GM20431 (cell line): ENCODE data around the gene SLC2A4RG.

Source experiments
- in situ Hi-C: fragments of 300-500 bp; cut with MseI, MboI; formaldehyde crosslinking; loops from one replicate; pipeline ENCODE4 v1.15.0; 2020; ENCODE audit warnings: low sequenced_read_pairs; ENCODE audit not compliant: unreplicated experiment

Gene SLC2A4RG

DNA sequence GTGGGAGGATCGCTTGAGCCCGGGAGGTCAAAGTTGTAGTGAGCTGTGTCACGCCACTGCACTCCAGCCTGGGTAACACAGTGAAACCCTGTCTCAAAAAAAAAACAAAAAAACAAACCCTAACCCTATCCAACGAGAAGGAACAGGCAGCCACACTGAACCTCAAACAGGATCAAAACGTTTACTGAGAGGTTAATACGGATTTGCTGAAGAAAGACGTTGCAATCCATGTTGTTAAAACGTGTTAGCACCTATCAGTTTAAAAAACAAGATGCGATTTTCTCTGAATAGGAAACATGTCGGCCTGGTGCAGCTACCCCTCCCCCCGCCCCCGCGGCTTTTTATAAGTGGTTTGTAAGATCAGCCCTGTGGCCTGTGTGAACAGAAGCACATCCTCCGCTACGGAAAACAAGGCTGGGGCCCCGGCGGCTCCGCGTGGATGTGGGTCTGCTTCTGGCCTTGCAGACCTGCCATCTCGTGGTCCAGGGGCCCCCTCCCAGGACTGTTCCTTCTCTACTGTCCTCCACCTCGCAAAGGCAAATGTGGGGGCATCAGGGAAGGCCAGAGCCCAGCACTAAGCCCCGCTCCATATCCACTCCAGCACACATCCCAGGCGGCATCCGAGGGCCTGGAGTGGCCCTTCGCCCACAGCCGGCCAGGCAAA, 11.4 kb downstream of the SLC2A4RG start:
- in situ Hi-C loops: no loop called here

DNA sequence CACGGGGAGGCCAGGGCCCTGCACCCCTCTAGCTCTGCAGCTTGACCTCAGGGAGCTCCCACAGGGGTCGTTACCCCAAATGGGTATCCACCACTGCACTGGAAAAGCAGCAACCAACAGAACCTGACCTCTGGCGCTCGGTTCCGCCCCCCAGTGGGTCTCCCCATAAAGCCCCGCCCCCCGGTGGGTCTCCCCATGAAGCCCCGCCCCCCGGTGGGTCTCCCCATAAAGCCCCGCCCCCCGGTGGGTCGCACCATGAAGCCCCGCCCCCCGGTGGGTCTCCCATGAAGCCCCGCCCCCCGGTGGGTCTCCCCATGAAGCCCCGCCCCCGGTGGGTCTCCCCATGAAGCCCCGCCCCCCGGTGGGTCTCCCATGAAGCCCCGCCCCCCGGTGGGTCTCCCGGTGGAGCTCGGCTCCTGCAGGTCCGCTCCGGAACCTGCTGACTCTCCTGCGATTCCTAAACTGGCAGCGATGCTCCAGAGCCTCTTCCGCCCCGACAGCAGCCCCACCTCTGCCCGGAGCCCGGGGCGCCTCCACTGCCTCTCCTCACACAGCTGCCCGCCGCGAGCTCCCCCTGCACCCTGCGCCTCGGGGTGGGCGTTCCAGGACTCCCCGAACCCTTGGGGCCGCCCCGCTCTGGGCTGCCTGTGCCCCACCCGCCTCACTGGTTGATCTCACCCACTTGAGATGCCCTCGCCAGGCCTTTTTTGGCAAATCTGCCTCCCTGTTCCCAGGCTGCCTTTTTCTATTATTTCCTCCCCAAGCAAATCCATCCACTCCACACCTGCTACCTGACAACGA, 12.1 kb downstream of the SLC2A4RG start:
- in situ Hi-C loops: no loop called here

DNA sequence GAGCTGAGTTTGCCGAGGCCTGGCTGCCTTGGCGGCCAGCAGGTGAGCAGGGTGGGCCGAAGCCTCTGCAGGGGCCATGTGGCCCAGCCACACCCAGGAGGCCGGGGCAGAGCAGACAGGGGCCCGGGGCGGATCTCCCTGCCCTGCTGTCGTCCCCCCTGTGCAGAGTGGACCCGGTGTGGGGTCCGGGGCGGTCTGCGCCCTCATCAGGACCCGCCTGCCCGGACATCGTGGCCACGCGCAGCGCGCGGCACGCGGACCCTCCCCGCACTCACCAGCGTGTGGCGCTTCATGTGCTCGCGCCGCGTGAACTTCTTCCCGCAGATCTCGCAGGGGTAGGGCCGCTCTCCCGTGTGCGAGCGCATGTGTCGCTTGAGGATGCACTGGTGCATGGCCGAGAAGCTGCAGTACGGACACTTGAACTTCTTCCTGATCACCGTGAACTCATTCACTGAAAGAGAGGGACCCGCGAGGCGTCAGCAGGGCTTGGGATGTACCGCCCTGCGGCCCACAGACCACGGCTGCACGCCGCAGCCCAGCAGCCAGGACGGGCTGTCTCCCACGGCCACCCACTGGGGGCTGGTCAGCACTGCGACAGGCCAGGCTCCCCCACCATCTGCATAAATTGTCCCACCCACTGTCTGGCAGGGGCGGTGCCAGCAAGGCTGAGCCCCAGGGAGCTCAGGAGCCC, 13.0 kb downstream of the SLC2A4RG start:
- in situ Hi-C loops: no loop called here

DNA sequence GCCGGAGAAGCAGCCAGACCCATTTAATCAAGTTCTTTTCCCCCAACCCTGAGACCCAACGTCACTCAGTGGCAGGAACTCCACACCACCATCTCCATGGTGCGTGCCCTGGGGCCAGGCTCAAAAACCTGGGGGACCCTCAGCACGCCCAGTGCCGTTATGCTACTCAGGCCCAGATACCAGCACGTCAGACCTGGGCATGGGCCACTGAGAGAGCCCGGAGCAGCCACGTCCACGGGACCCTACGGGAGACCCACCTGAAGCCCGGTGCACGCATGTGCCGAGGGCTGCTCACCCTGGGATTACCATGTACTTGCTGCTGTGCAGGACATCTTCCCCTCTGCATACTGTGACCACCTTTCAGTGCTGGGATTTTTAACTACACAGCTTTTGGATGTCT, 13.8 kb downstream of the SLC2A4RG start:
- in situ Hi-C loops: no loop called here

DNA sequence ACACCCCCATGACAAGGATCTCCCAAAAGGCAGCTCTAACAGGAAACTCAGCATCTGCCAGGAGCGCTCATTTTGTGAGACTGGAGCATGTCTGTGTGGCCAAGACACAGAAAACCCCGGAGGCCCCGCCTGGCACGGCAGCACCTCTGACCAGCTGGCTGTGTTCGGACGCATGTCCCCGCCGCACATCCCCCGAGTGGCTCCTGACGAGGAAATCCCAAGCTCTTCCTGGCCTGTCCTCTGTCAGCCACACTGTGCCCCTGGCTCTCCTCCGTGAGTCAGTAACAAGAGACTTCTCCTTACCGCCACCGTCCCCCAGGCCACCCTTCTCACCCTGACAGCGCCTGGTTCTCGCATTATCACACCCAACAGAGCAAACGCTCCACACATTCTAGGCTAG, 14.4 kb downstream of the SLC2A4RG start:
- in situ Hi-C loops: no loop called here

DNA sequence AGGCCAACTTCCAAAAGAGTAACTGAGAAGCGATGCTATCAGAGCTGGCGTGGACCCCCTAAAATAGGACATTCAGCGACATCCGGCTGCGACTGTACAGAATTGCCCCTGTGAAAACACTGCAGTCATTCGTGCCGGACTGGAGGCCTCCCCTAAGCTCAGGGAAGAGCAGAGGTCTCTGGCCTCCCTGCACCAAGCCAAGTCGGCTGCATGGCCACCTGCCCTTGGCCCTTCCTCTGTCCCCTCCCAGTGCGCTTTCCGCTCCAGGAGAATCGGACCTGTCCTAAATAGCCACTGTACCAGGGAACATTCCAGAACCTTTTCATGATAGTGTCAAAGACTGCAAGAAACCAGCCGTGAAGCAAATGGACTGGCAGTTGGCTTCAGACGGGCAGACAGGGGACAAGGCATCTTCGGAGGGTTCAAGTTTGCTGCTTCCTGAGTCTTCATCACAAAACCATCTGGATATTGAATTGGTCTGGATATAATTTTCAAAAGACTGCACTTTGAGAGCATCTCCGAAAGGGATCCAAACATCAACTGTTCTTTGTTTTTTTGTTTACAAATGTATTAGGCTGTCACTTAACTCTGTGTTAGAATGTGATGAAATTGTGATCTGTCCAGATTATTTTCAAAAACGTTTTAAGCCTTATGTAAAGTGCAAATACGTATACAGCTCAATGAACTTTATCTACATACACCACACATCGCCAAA, 16.5 kb downstream of the SLC2A4RG start:
- in situ Hi-C loops: no loop called here

DNA sequence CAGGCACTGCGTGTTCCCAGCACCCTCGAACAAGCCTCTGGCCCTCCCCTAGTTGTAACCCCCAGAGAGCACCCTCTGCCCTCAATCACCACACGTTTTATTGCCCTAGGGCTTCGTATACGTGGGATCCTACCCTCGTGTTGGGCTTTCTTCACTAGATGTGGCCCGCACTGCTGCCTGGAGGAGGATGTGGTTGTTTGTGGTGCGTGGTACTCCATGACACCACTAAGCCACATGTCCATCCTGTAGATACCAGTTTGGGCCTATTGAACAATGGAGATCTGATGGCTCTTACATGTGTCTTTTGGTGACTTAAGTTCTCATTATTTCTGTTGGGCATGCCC, 17.0 kb downstream of the SLC2A4RG start:
- in situ Hi-C loops: no loop called here

DNA sequence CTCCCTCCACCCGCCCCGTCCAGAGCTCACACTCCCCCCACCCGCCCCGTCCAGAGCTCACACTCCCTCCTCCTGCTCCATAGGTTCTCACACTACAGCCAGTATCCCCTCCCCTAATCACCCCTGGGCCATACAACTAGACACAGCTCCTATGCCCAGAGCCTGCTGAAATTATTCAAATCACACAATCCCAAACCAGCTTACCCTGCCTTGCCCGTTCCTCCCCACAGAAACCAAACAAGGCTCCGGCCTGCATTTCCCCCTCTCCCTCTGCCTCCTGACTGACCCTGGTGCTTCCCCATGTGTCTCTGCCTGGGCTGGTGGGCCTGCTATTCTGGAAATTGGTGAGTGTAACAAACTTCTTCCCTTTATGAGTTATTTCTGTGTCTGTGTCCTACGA, 18.6 kb downstream of the SLC2A4RG start:
- in situ Hi-C loops: no loop called here

DNA sequence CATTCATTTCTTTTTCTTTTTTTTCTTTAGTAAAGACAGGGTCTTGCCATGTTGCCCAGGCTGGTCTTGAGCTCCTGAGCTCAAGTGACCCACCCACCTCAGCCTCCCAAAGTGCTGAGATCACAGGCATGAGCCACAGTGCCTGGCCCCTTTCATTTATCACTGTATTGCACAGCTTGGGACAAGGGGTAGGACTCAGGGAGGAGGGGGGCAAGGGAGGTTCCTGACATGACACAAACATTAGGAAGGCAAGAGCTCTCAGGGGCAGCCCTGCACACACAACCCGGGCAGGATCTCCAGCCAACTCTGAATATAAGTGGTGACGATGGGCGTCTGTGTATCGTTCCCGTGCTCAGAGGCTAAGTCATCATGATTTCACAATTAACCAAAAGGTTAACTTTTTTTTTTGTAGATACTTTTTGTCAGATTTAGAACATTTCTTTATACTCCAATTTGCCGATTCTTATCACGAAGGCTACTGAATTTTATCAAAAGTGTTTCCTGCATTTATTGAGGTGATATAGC, 19.9 kb downstream of the SLC2A4RG start:
- in situ Hi-C loops: no loop called here

DNA sequence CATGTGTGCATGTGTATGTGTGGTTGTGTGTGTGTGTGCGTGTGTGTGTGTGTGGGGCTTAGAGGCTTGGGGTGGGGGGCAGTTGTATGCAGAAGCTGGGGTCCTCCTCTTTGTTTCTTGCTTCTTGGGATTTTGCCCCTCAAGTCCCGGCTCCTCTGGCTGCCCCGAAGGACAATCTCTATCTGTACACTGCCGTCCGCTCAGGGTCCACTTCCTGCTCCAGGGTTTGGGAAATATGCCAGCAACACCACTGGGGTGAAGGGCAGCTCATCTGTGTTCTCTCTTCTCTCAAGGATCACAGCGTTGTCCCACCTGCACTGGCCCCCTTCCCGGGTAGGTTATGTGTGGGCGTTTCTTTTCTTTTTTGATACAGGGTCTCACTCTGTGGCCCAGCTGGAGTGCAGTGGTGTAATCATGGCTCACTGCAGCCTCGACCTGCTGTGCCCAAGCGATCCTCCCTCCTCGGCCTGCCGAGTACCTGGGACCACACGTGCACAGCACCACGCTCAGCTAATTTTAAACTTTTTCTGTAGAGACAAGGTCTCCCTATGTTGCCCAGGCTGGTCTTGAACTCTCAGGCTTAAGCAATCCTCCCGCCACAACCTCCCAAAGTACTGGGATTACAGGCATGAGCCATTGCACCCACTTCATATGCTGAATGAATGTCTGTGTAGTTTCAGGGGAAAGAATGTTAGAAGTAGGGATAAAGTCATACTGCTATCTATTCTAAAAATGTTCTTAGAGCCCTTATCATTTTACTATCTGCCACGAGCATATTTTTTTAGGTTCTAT, 25.7 kb downstream of the SLC2A4RG start:
- in situ Hi-C loops: no loop called here

DNA sequence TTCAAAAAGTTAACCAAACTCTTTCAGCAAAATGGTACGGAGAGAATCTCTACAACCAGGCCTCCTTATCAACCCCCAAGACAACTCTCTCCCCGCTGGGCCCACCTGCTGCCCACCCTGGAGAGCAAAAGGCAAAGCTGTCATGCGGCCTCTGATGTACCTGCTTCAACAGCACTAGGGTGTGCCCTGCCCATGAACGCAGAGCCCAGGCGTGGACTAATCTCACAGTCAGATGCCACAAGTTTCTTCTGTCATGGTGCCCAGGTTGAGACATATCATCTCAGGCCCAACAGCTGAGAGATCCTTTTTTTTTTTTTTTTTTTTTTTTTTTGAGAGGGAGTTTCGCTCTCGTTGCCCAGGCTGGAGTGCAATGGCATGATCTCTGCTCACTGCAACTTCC, 26.3 kb downstream of the SLC2A4RG start:
- in situ Hi-C loops: no loop called here

DNA sequence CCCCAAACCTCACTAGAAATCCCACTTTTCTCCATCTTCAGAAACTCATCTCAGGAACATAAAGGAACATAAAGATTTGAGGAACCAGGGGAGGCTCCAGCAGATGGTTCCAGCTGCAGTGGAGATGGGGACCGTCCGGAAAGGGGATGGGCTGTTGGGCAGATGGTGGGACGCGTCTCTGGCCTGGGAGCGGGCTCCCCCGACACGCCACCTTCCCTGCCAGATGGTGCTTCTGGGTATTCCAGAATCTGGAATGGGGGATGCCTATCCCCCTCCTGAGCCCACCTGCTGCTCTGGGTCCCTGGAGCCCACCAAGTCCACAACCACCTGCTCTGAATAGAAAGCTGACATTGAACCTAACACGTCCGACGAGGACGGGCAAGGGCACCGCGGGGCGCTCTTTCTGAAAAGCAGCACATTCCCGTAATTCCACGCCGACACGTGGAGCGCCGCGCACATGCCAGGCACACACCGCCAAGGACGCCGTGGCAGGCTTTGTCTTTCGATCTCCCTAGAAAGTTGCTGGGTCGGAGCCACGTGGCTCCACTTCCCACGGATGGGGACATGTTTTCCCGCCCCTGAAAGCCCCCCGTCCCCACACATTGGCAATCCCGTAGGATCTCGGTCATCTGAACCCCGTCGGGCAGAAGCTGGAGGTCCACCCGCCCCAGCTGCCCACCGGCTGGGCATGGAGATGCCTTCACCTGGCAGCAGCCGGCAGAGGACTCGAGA, 27.3 kb downstream of the SLC2A4RG start:
- in situ Hi-C loops: no loop called here

DNA sequence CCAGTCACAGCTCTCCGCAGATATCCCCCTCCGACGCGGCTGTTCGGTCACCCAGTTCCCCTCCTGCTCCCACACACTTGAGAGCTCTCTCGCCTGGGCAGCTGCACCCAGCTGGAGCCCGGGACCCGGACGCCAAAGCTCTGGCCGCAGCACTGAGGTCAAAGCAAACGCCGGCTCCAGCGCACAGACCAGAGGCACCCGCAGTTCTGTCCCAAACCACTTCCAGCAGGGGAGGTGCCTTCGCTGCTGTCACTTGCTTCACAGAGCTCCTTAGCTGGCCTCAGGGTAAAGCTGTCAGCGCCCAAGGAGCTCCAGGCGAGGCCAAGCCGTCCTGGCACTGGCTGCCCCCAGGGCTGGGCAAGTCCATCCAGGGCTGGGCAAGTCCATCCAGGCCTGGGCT, 27.9 kb downstream of the SLC2A4RG start:
- in situ Hi-C loops: no loop called here

DNA sequence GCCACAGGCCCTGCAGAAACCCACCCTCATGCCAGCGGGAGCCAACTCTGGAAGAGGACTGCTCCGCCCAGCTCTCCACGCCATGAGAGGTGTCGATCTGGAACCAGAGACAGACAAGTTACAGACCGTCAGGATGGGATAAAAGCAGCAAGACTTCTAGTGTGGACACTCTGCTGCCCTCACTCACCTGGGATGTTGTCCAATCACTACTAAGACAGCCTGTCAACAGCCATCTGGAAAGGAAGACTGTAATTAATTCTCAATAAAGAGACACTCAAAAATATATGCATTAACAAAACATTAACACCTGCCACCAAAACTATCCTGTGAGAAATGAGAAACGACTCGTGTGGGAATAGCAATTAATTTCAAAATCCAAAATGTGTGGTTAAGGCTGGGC, 28.3 kb downstream of the SLC2A4RG start:
- in situ Hi-C loops: no loop called here

DNA sequence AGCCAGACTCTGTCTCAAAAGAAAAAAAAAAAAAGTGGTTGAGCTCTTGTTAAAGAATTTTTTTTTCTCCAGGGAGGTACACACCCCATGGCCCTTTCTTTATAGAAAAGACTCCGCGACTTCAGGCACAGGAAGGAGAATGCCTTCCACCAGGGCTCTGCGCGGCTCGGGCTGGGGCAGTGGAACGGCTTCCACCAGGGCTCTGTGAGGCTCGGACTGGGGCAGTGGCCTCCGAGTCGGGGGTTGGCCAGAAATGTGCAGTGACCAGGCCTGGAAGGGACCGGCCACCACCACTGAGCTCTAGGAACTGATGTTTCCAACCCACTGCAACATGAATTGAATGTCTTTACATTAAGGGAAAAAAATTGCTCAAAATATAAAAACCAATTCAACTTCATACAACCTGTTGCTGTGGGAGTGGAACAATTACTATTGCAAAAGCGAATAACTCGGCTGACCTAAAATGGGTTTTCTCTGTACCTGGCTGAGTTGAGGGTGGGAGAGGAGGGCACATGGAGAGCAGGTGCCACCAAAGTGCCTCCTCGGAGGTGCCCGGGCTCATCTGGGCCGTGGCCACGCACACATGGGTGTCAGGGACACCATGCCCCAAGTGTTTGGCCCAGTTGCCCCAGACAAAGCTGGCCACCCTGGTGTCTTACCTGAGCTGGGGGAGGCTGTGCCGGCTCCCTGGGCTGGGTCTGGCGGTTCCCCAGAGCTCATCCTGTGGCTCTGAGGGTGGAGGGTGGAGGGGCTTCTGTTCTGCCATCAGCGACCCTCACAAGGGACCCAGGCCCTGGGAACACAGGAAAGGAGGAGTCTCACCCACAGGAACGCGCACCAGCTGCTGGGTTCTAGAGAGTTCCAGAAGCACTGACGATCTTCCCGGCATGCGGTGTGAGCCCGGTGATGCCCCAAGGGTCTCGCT, 29.3 kb downstream of the SLC2A4RG start:
- in situ Hi-C loops: no loop called here

DNA sequence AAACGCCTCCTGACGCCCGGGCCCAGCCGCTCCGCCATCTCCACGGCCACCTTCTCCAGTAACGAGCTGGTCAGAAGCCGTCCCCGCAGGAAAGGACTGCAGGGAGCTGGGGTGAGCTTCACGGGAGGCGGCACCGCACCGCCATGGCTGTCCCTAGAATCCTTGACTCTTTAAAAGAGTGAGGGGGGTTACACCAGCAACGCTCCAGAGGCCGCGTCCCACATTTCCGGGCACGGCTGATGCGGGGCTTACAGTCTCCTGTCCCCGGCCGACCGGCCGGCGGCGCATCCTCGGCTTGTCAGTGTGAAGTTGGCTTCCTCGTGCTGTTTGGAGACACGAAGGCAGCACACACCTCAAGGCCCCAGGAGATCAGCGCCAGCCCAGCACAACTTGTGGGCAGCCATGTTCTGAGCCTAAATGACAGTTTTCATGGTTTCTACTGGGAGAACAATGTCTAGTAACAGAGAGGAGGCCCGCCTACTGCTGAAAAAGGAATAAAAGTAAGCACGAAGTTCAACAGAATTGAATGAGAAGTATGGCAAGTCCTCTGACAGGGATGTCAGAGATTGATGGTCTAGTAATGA, 30.4 kb downstream of the SLC2A4RG start:
- in situ Hi-C loops: no loop called here

DNA sequence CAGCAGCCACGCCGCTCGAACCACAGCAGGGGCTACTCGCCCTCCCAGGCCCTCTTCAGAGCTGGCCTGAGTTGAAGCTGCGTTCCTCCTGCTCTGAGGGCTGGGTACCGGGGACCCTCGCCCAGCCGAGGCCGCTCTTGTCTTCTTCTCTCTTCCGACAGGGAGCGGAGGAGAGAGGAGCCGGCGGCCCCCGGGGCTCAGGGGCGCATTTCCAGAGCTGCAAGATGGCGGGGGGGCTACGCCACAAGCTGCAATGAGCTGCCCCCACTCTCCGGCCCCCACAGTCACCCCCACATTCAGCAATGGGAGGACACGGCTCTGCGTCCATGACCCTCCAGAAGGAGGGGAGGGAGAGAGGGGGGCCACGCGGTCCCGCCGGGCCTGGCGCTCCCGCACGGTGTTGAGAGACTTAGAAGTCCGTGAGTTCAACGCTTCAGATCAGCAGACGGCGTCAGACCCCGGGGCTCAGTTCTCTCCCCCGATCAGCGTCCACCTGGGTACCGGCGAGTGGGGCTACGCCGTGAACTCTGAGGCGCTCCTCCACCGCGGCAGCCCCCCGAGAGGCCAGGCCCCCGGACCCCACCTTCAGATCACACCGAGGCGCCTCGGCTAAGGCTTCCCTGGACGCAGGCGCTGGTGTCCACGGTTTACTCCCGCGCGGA, 31.6 kb downstream of the SLC2A4RG start:
- in situ Hi-C loops: no loop called here
